Measurements from ENCODE around the gene UQCRQ. TPM values are rescaled to one million over a fixed set of nuclear protein-coding genes. Genes with fewer than 3 reads are reported as not detected.
A peak's percentile ranks its signal among the peaks of the same experiment; 100 is the strongest.

The UQCRQ gene
- total and polyA plus RNA-seq, 2 of the 13 experiments (the other 11 are each of a cell fraction or from before 2014, with no cell fraction given) = 257 to 575 TPM

DNA sequence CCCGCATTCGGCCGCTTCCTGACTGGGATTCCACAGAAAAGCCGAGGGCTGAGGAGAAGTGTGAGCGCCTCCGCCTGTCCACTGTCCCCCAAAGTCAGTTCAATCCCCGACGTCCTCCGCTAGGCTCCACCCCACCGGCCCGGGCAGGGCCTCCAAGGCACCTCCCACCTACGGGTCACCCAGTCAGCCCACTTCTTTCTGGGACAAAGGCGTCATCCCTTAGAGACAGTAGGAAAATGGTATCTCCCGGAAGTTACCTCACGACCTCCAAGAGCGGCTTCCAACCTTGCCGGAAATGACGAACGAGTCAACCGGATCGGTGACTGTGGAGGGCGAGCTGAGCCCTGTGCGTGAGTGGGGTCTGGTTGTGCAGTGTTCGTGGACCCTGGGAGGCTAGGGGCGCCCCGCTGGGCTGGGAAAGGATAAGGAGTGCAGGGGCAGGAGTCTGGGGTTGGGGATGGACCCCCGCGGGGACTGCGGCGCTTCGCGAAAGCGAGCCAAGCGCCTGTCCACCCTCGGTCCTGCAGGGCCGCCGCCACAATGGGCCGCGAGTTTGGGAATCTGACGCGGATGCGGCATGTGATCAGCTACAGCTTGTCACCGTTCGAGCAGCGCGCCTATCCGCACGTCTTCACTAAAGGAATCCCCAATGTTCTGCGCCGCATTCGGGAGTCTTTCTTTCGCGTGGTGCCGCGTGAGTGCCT is at the start of gene UQCRQ, which contains the start of gene GDF9 (continued):
- TF ChIP-seq ZNF441 (CRISPR knock-in tag; IDR thresholded peaks at IDR 0.05; ENCODE audit: borderline replicate concordance) = peak; percentile 83; the same call in 1 of the 2 replicates
- TF ChIP-seq XRCC5 (optimal IDR thresholded peaks at IDR 0.05; ENCODE audit: low read length) = peak; percentile 95
- TF ChIP-seq, protein P1, sequence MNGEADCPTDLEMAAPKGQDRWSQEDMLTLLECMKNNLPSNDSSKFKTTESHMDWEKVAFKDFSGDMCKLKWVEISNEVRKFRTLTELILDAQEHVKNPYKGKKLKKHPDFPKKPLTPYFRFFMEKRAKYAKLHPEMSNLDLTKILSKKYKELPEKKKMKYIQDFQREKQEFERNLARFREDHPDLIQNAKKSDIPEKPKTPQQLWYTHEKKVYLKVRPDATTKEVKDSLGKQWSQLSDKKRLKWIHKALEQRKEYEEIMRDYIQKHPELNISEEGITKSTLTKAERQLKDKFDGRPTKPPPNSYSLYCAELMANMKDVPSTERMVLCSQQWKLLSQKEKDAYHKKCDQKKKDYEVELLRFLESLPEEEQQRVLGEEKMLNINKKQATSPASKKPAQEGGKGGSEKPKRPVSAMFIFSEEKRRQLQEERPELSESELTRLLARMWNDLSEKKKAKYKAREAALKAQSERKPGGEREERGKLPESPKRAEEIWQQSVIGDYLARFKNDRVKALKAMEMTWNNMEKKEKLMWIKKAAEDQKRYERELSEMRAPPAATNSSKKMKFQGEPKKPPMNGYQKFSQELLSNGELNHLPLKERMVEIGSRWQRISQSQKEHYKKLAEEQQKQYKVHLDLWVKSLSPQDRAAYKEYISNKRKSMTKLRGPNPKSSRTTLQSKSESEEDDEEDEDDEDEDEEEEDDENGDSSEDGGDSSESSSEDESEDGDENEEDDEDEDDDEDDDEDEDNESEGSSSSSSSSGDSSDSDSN (CRISPR knock-in tag; IDR thresholded peaks at IDR 0.05) = peak; percentile 66
- no peak; the same call in 1 of the 2 replicates for TF ChIP-seq SAFB2 (CRISPR knock-in tag; IDR thresholded peaks at IDR 0.05; ENCODE audit: borderline replicate concordance, low read depth)
- TF ChIP-seq NR2F6 (IDR thresholded peaks at IDR 0.05) = peak; percentile 59
- TF ChIP-seq NR2F6 (CRISPR knock-in tag; IDR thresholded peaks at IDR 0.05) = peak; percentile 64
- no peak for TF ChIP-seq ZFP36L1 (CRISPR knock-in tag; IDR thresholded peaks at IDR 0.05)
- peak; percentile 63 for TF ChIP-seq PTBP1 (IDR thresholded peaks at IDR 0.05; ENCODE audit: low read depth, low read length, poor library complexity, severe bottlenecking)
- no peak for TF ChIP-seq ATM (IDR thresholded peaks at IDR 0.05; ENCODE audit: borderline replicate concordance)
- peak; percentile 91 for TF ChIP-seq POLR2G (IDR thresholded peaks at IDR 0.05; ENCODE audit: low read depth, low read length)
- no peak for TF ChIP-seq HNRNPH1 (optimal IDR thresholded peaks at IDR 0.05; ENCODE audit: low read depth, low read length)
- TF ChIP-seq DPF2 (CRISPR knock-in tag; IDR thresholded peaks at IDR 0.05; ENCODE audit: borderline replicate concordance, low read depth) = no peak
- TF ChIP-seq EP300 (IDR thresholded peaks at IDR 0.05; ENCODE audit: low read depth in 2 of 2, low read length in 2 of 2) = peak in 1 of 2 experiments; percentile 54; a peak in 1 of 4 replicates
- TF ChIP-seq EP300 (CRISPR knock-in tag; IDR thresholded peaks at IDR 0.05; ENCODE audit: borderline replicate concordance) = peak; percentile 3; the same call in 1 of the 2 replicates
- TF ChIP-seq, protein P2, sequence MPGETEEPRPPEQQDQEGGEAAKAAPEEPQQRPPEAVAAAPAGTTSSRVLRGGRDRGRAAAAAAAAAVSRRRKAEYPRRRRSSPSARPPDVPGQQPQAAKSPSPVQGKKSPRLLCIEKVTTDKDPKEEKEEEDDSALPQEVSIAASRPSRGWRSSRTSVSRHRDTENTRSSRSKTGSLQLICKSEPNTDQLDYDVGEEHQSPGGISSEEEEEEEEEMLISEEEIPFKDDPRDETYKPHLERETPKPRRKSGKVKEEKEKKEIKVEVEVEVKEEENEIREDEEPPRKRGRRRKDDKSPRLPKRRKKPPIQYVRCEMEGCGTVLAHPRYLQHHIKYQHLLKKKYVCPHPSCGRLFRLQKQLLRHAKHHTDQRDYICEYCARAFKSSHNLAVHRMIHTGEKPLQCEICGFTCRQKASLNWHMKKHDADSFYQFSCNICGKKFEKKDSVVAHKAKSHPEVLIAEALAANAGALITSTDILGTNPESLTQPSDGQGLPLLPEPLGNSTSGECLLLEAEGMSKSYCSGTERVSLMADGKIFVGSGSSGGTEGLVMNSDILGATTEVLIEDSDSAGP (CRISPR knock-in tag; IDR thresholded peaks at IDR 0.05; ENCODE audit: borderline replicate concordance) = peak; percentile 90; the same call in 1 of the 2 replicates
- peak; percentile 68 for TF ChIP-seq ETV5 (CRISPR knock-in tag; IDR thresholded peaks at IDR 0.05; ENCODE audit: borderline replicate concordance)
- TF ChIP-seq, protein P3, sequence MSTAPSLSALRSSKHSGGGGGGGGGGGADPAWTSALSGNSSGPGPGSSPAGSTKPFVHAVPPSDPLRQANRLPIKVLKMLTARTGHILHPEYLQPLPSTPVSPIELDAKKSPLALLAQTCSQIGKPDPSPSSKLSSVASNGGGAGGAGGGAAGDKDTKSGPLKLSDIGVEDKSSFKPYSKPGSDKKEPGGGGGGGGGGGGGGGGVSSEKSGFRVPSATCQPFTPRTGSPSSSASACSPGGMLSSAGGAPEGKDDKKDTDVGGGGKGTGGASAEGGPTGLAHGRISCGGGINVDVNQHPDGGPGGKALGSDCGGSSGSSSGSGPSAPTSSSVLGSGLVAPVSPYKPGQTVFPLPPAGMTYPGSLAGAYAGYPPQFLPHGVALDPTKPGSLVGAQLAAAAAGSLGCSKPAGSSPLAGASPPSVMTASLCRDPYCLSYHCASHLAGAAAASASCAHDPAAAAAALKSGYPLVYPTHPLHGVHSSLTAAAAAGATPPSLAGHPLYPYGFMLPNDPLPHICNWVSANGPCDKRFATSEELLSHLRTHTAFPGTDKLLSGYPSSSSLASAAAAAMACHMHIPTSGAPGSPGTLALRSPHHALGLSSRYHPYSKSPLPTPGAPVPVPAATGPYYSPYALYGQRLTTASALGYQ (CRISPR knock-in tag; IDR thresholded peaks at IDR 0.05) = peak; percentile 64; the same call in 1 of the 2 replicates
- TF ChIP-seq NFIB (CRISPR knock-in tag; IDR thresholded peaks at IDR 0.05; ENCODE audit: borderline replicate concordance) = no peak
- TF ChIP-seq MED8 (CRISPR knock-in tag; IDR thresholded peaks at IDR 0.05; ENCODE audit: insufficient replicate concordance) = peak; percentile 31
- no peak for TF ChIP-seq ZNF234 (CRISPR knock-in tag; conservative IDR thresholded peaks at IDR 0.05)
- TF ChIP-seq CHCHD3 (CRISPR knock-in tag; IDR thresholded peaks at IDR 0.05) = no peak
- TF ChIP-seq, protein P4, sequence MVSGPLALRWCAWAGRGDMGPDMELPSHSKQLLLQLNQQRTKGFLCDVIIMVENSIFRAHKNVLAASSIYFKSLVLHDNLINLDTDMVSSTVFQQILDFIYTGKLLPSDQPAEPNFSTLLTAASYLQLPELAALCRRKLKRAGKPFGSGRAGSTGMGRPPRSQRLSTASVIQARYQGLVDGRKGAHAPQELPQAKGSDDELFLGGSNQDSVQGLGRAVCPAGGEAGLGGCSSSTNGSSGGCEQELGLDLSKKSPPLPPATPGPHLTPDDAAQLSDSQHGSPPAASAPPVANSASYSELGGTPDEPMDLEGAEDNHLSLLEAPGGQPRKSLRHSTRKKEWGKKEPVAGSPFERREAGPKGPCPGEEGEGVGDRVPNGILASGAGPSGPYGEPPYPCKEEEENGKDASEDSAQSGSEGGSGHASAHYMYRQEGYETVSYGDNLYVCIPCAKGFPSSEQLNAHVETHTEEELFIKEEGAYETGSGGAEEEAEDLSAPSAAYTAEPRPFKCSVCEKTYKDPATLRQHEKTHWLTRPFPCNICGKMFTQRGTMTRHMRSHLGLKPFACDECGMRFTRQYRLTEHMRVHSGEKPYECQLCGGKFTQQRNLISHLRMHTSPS (CRISPR knock-in tag; IDR thresholded peaks at IDR 0.05; ENCODE audit: low read depth) = 0 out of 2 replicates have a peak, but pooled peaks have one; percentile 31
